Activated T-cell treated with anti-CD3 and anti-CD28 coated beads for 24 hours (primary cell): ENCODE data around the gene SIK3.
"Not testable (repeated sequence)": the region's sequence is repeated elsewhere in the genome, so short reads cannot be mapped to it uniquely, and the experiment has no call there.

ENCODE experiments used
- DNase-seq: peaks from one replicate; pipeline ENCODE4 v3.0.0-alpha.2; 2020; ENCODE audit warnings: low read depth

The SIK3 gene

GRCh38 chr11:117045956-117046355, 52.3 kb downstream of the SIK3 start:
- no peak for DNase-seq

GRCh38 chr11:117045196-117045595, 53.0 kb downstream of the SIK3 start:
- no peak for DNase-seq

DNA sequence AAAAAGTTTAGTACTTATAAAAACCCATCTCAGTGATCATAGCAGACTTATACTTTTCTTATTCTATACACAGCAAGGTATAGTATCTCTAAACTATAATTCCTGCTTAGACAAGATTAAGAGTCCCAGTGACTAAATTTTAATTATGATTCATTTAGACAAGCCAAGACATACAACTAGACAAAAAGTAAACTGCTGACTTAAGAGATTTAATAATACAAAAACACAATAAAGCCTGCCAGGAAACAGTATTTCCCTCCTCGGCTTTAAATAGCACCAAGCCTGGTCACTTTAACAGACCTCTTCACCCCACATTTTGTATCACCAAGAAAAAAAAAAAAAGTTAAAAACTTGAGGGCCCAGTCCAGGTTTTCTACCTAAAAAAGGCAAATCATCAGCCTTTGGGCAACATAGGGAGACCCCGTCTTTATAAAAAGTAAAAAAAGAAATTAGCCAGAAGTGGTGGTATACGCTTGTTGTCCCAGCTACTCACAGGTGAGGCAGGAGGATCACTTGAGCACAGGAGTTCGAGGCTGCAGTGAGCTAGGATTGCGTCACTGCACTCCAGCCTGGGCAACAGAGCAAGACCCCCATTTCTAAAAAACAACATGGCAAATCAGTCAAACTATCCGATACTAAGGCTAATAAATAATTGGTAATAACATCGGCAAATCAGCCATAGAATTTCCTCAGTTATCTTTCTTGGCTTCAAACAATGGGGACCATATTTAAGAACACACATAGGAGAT, 53.8 kb downstream of the SIK3 start:
- DNase-seq = no peak

DNA sequence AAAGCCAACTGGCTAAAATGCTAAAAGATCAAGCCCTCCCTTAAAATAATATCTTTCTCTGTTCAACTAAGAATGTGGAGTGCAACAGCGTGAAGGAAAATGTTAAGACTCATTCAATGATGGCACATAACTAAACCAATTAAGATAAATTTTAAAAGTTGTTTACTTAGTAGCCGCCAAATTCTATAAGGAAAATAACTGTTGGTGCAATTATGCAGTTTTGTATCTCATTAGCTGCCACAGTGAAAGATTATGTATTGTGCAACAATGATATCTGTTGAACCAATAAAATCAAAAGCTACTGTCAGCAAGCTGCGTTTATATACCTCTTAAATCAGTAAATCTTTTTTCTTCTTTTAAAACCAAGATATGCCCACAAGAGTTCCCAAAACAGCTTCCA, 55.5 kb downstream of the SIK3 start:
- DNase-seq = no peak

DNA sequence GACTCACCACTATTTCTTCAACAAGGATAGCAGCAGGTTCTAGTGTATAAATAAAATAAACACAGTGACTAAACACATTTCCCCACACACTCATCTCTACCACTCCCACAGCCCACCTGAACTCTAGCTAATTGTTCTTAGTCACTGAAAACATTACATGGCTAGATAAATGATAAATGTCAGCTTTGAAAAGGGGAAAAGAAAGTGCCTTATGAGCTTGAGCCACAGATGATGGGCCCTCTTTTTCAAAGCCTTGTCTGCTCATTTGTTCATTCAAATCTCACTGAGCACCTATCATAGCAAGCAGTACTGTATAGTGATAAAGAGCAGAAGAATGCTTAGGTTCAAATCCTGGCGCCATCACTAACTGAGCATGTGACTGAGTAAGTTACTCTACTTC, 58.3 kb downstream of the SIK3 start:
- no peak for DNase-seq

DNA sequence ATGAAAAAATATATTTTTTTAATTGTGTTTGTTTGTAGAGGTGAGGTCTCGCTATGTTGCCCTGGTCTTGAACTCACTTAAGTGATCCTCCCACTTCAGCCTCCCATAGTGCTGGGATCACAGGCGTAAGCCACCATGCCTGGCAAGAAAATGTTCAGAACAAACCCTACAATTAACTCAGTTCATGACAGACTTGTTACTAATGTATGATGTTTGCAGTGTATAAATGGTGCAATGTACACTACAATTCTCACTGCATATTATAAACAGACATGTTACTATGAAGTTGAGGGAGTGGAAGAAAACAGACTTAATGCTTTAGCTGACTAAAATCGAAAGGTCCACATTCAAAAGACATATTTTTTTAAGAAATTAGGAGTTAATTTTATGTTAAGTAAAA, 59.0 kb downstream of the SIK3 start:
- no peak for DNase-seq

DNA sequence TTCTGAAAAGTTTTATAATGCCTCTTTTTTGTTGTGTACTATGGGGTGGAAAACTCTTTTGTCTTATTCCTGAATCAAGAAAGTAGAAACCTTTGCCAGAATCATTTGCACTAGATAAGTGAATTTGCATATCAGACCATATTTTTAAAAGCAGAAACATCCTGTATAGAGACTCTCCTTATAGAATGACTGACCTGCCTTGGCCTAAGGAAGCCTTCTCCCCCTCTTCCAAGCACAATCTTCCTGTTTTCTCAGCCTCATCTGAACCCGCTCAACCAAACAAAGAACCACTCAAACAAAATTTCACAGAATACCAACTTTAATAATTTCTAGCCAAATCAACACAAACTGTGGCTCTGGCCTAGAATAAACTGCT, 60.3 kb downstream of the SIK3 start:
- no peak for DNase-seq

GRCh38 chr11:117037279-117037974, 60.8 kb downstream of the SIK3 start:
- DNase-seq = no peak

DNA sequence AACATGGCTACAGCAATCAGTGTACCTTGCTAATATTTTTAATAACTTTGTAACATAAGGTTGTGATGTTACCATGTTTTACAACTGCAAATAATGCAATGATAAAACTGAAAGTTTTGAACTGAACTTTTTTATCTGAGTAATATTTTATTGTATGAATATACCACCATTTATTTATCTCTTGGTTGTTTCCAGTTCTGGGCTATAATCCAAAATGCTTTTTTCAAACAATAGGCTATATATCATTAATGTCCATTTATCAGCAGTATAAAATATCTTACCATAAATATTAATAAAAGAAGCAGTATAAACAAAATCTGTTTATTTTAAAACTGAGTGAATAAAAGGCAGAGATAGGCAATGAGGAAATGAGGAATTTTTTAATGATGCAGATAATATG, 63.3 kb downstream of the SIK3 start:
- DNase-seq = no peak

GRCh38 chr11:117026593-117027330, 71.5 kb downstream of the SIK3 start:
- no peak for DNase-seq

- DNase-seq = not testable (repeated sequence)
These were observed 74.5 kb downstream of the SIK3 start for GRCh38 chr11:117023707-117024106.

GRCh38 chr11:117023178-117023577, 75.0 kb downstream of the SIK3 start:
- no peak for DNase-seq

- DNase-seq = no peak
These were observed 75.7 kb downstream of the SIK3 start for GRCh38 chr11:117022526-117022925.

- DNase-seq = no peak
These were observed 77.2 kb downstream of the SIK3 start for GRCh38 chr11:117020869-117021564.

- DNase-seq = no peak
These were observed 77.9 kb downstream of the SIK3 start for GRCh38 chr11:117020287-117020686.

- no peak for DNase-seq
These were observed 78.4 kb downstream of the SIK3 start for GRCh38 chr11:117019871-117020270.

DNA sequence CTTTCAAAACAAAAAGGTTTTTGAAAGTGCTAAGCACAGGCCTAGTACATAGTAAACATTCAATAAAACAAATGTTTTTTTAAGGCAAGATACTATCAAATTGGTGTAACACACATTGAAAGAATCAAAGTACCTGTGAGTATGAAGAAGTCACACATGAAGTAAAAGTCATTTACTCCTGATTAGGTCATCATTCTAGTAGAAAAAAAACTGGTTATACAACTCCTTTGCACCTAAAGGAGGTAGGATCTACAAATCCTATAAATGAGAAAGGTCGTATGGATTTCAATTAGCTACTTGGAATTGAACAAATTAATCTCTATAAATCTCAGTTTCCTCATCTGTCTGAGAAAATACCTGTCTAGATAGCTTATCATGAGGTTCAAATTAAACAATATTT, 80.8 kb downstream of the SIK3 start:
- no peak for DNase-seq

GRCh38 chr11:117016747-117017146, 81.5 kb downstream of the SIK3 start:
- DNase-seq = no peak

GRCh38 chr11:117016246-117016645, 82.0 kb downstream of the SIK3 start:
- DNase-seq = no peak

GRCh38 chr11:117011541-117011898, 86.7 kb downstream of the SIK3 start:
- no peak for DNase-seq

GRCh38 chr11:117010808-117011540, 87.3 kb downstream of the SIK3 start:
- DNase-seq = no peak
